ENCODE data around the gene SCMH1. TPM values are rescaled to one million over a fixed set of nuclear protein-coding genes. Genes with fewer than 3 reads are reported as not detected.

SCMH1 gene
- total and polyA plus RNA-seq, 2 donors (not counting 3 experiments of a cell fraction or from before 2014, with no cell fraction given): 39.9 to 40.7 TPM

GRCh38 chr1:40980453-40981121 lies 261.5 kb downstream of the SCMH1 start:
- H4K20me1 ChIP-seq (replicated peaks; ENCODE audit: control insufficient read depth, extremely low read depth, insufficient read depth, low read length): no peaks in the 10 kb centered on the region
- peaks cover 49% of the 10 kb centered on the region for H3K79me2 ChIP-seq (ENCODE audit: control insufficient read depth, insufficient read depth, low read length)
- peaks cover 1 to 12% of the 10 kb centered on the region in 2 experiments for H3K36me3 ChIP-seq (ENCODE audit: control insufficient read depth in 2 of 2, extremely low read depth in 1 of 2, insufficient read depth in 2 of 2, low read length in 2 of 2)
- FAIRE-seq: no peak
- ChIA-PET CTCF (interaction anchor here (0.8 to 1.7 kb wide), 6 partner anchors 12 to 42 kb away, joined by 3 to 7 read pairs (median 3); no protein-coding TSS in a partner anchor), POLR2A (interaction anchor here (0.6 kb wide), 1 partner anchor 123 kb away, joined by 3 read pairs; no protein-coding TSS in a partner anchor)
- intact Hi-C loops (cut with micrococcal nuclease) (no loop called here), dilution Hi-C loops (cut with MboI; ENCODE audit: extremely low pct_ligation_motif_present, low sequenced_read_pairs) (no loop called here)
- no peaks in the 10 kb centered on the region for H3K9me1 ChIP-seq (replicated peaks; ENCODE audit: control insufficient read depth, extremely low read depth, insufficient read depth, low read length)
- H3K4me3 ChIP-seq (replicated peaks in 1 of 3; ENCODE audit: insufficient read depth in 1 of 3, low read depth in 1 of 3, low read length in 3 of 3): peak overlapping the region; percentile 1 to 69 (median 69)
- peaks cover 26% of the 10 kb centered on the region for H3K4me1 ChIP-seq (ENCODE audit: control insufficient read depth, extremely low read depth, insufficient read depth, low read length)
- BruUV-seq (replicated peaks): TSS peak; percentile 43
- peak overlapping the region; percentile 90 for H3K9ac ChIP-seq (replicated peaks; ENCODE audit: extremely low read depth, insufficient read depth, low read length)
- peak overlapping the region; percentile 48 for H3K4me2 ChIP-seq (ENCODE audit: insufficient read depth, low read length)
- peak overlapping the region; percentile 88 for H3K27ac ChIP-seq (ENCODE audit: insufficient read depth, low read depth, low read length)
- TF ChIP-seq GATA2 (IDR thresholded peaks at IDR 0.05; ENCODE audit: insufficient read depth, insufficient read length, low read depth, low read length) (no peak), JUN (IDR thresholded peaks at IDR 0.05; ENCODE audit: borderline replicate concordance, insufficient read depth, insufficient read length, low read depth) (no peak), MAX (IDR thresholded peaks at IDR 0.05; ENCODE audit: insufficient read depth, insufficient read length) (no peak), POLR2A (IDR thresholded peaks at IDR 0.05; ENCODE audit: low read depth, low read length) (no peak), POLR2AphosphoS5 (IDR thresholded peaks at IDR 0.05; ENCODE audit: insufficient read depth, low read depth, low read length) (no peak), EZH2 (IDR thresholded peaks at IDR 0.05; ENCODE audit: borderline replicate concordance, low read depth, low read length, severe bottlenecking) (no peak), MYC (IDR thresholded peaks at IDR 0.05; ENCODE audit: low read depth, low read length) (no peak), FOS (IDR thresholded peaks at IDR 0.05; ENCODE audit: borderline replicate concordance, insufficient read depth, low read length) (no peak)
- TF ChIP-seq, protein P1, sequence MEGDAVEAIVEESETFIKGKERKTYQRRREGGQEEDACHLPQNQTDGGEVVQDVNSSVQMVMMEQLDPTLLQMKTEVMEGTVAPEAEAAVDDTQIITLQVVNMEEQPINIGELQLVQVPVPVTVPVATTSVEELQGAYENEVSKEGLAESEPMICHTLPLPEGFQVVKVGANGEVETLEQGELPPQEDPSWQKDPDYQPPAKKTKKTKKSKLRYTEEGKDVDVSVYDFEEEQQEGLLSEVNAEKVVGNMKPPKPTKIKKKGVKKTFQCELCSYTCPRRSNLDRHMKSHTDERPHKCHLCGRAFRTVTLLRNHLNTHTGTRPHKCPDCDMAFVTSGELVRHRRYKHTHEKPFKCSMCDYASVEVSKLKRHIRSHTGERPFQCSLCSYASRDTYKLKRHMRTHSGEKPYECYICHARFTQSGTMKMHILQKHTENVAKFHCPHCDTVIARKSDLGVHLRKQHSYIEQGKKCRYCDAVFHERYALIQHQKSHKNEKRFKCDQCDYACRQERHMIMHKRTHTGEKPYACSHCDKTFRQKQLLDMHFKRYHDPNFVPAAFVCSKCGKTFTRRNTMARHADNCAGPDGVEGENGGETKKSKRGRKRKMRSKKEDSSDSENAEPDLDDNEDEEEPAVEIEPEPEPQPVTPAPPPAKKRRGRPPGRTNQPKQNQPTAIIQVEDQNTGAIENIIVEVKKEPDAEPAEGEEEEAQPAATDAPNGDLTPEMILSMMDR (IDR thresholded peaks at IDR 0.05; ENCODE audit: extremely low read depth in 1 of 2, insufficient read depth in 1 of 2, low read depth in 1 of 2, low read length in 2 of 2): no peak
- no peaks in the 10 kb centered on the region for H3K9me3 ChIP-seq (replicated peaks; ENCODE audit: control insufficient read depth, insufficient read depth, low read length)
- DNase-seq (ENCODE audit: low read depth, low spot score): peak; percentile 34
- no peaks in the 10 kb centered on the region for H3K27me3 ChIP-seq (ENCODE audit: control insufficient read depth in 2 of 2, insufficient read depth in 2 of 2, low read length in 2 of 2)
- H2AFZ ChIP-seq (ENCODE audit: low read depth, low read length): peak overlapping the region; percentile 9

Data from endothelial cell of umbilical vein (primary cell).